MCF 10A (cell line): ENCODE results near the gene SPIN3. TPM values are rescaled to one million over a fixed set of nuclear protein-coding genes. Genes with fewer than 3 reads are reported as not detected.
A peak's percentile ranks its signal among the peaks of the same experiment; 100 is the strongest.
"Not testable (repeated sequence)": the region's sequence is repeated elsewhere in the genome, so short reads cannot be mapped to it uniquely, and the experiment has no call there.

ENCODE experiments used
- BruUV-seq: library from RNA; stranded (reverse); fragments of 400-500 nt; replicated peaks from 2 replicates; lab custom pipeline; 2021; lab: Mats Ljungman, UMichigan
- CTCF ChIA-PET: fragments of 300-600 bp; sonication (Branson Sonifier 250); formaldehyde crosslinking; extraction: SDS; loops from one replicate; lab custom pipeline; 2021; ENCODE audit warnings: antibody characterized with exemption, inconsistent platforms; lab: Yijun Ruan, JAX
- POLR2A ChIA-PET: fragments of 300-600, 350-650 bp; sonication (Branson Sonifier 250); formaldehyde crosslinking; extraction: SDS; loops from one replicate; lab custom pipeline; 2020; ENCODE audit warnings: antibody characterized with exemption, inconsistent platforms; lab: Yijun Ruan, JAX
- DNase-seq: peaks from one replicate; pipeline ENCODE4 v3.0.0-alpha.2; 2018; ENCODE audit not compliant: unreplicated experiment
- H3K27ac Mint-ChIP-seq: one replicate; pipeline ENCODE4 v1.8.0; 2022; ENCODE audit warnings: mild to moderate bottlenecking, low read depth, mixed read lengths; ENCODE audit not compliant: unreplicated experiment
- H3K27me3 Mint-ChIP-seq: one replicate; pipeline ENCODE4 v1.8.0; 2022; ENCODE audit warnings: mixed read lengths; ENCODE audit not compliant: insufficient read depth, unreplicated experiment
- H3K36me3 Mint-ChIP-seq: one replicate; pipeline ENCODE4 v1.8.0; 2022; ENCODE audit warnings: mild to moderate bottlenecking, moderate library complexity, mixed read lengths; ENCODE audit not compliant: insufficient read depth, unreplicated experiment
- H3K4me1 Mint-ChIP-seq: one replicate; pipeline ENCODE4 v1.8.0; 2022; ENCODE audit warnings: mixed read lengths; ENCODE audit not compliant: insufficient read depth, unreplicated experiment
- H3K4me3 Mint-ChIP-seq: one replicate; pipeline ENCODE4 v1.8.0; 2022; ENCODE audit warnings: mild to moderate bottlenecking, moderate library complexity, mixed read lengths; ENCODE audit not compliant: unreplicated experiment
- H3K9me3 Mint-ChIP-seq: one replicate; pipeline ENCODE4 v1.8.0; 2022; ENCODE audit warnings: mixed read lengths; ENCODE audit not compliant: unreplicated experiment
- intact Hi-C: fragments of 100-400 bp; cut with micrococcal nuclease; formaldehyde crosslinking; loops from 2 replicates; pipeline ENCODE4 v1.14.1; 2022
- total RNA-seq: library from RNA; stranded (reverse); gene quantifications from 2 replicates; pipeline ENCODE4 v1.2.3, GENCODE V29; 2022
- TF ChIP-seq, protein P1 (sequence below): fragments of 200-600 bp; IDR thresholded peaks from one replicate; pipeline ENCODE4 v1.8.0; 2022; ENCODE audit warnings: antibody characterized with exemption, mild to moderate bottlenecking; ENCODE audit not compliant: unreplicated experiment

SPIN3 gene
- total RNA-seq, 1 experiment from 2014 or later = 22.5 TPM

DNA sequence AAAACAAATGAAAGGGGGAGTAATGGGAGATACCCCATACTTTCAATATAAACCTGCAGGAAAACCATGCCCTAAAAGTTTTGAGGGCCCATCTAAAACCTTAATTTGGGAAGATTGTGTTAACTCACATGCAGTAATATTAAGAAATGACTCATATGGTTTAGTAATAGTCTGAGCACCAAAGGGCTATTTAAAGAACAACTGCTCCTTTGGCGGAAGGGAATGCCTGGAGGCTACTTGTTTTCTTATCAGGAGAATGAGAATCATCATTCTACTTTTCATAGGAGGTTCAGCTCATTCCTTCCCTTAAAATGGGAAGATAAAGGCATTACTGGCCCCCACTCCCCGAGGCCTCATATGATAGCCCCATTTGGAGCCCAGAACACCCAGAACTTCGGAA is 47.6 kb downstream of the SPIN3 start:
- POLR2A ChIA-PET = no interaction called here
- intact Hi-C loops = no loop called here
- TF ChIP-seq, protein P1, sequence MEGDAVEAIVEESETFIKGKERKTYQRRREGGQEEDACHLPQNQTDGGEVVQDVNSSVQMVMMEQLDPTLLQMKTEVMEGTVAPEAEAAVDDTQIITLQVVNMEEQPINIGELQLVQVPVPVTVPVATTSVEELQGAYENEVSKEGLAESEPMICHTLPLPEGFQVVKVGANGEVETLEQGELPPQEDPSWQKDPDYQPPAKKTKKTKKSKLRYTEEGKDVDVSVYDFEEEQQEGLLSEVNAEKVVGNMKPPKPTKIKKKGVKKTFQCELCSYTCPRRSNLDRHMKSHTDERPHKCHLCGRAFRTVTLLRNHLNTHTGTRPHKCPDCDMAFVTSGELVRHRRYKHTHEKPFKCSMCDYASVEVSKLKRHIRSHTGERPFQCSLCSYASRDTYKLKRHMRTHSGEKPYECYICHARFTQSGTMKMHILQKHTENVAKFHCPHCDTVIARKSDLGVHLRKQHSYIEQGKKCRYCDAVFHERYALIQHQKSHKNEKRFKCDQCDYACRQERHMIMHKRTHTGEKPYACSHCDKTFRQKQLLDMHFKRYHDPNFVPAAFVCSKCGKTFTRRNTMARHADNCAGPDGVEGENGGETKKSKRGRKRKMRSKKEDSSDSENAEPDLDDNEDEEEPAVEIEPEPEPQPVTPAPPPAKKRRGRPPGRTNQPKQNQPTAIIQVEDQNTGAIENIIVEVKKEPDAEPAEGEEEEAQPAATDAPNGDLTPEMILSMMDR = no peak
- H3K27me3 Mint-ChIP-seq = peaks cover 20% of the 10 kb centered on the region
- BruUV-seq = no TSS peak
- H3K36me3 Mint-ChIP-seq = no peaks in the 10 kb centered on the region
- H3K4me1 Mint-ChIP-seq = peaks cover 24% of the 10 kb centered on the region
- DNase-seq = peak; percentile 77
- H3K9me3 Mint-ChIP-seq = no peaks in the 10 kb centered on the region
- CTCF ChIA-PET = interaction anchor here (1.0 kb wide), 1 partner anchor 143 kb away, joined by 4 read pairs; no protein-coding TSS in a partner anchor
- no peak overlapping the region for H3K4me3 Mint-ChIP-seq
- peak overlapping the region; percentile 51 for H3K27ac Mint-ChIP-seq

DNA sequence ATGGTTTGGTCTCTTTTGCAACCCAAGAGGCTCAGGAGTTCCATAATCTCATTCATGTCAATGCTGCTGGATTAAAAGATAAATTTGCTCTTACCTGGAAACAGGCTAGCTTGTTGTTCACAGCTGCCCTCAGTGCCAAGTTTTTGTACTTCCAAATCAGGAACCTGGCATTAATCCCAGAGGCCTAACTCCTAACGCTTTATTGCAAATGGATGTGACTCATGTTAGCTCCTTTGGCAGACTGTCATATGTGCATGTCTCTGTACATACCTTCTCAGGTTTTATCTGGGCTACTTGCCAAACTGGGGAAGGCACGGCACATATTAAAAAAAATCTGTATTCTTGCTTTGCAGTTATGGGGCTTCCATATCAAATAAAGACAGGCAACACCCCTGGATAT is 49.1 kb downstream of the SPIN3 start:
- H3K9me3 Mint-ChIP-seq, CTCF ChIA-PET, intact Hi-C loops, H3K36me3 Mint-ChIP-seq, H3K4me3 Mint-ChIP-seq, BruUV-seq: not testable (repeated sequence)
- POLR2A ChIA-PET = interaction anchor here (0.7 to 1.6 kb wide), 5 partner anchors 15 to 123 kb away, joined by 3 to 4 read pairs (median 3); no protein-coding TSS in a partner anchor
- DNase-seq = peak; percentile 98
- Mint-ChIP-seq H3K27me3 (peaks cover 20% of the 10 kb centered on the region), H3K4me1 (peaks cover 24% of the 10 kb centered on the region), H3K27ac (peak overlapping the region; percentile 51)

DNA sequence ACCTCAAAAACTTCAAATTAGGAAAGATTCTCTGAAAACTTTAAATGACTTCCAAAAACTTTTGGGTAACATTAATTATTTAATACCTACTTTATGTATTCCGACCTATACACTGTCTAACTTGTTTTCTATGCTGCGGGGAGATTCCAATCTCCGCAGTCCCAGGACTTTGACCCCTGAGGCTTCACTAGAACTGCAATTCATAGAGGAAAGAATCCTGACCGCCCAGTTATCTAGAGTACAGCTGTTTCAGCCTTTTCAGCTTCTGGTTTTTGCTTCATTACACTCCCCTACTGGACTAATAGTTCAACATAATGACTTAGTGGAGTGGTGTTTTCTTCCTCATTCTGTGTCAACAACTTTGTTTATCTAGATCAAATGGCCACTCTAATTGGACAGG is 50.1 kb downstream of the SPIN3 start:
- DNase-seq, intact Hi-C loops, H3K4me3 Mint-ChIP-seq, H3K27ac Mint-ChIP-seq, H3K36me3 Mint-ChIP-seq, BruUV-seq, CTCF ChIA-PET: not testable (repeated sequence)
- peaks cover 26% of the 10 kb centered on the region for H3K27me3 Mint-ChIP-seq
- peaks cover 11% of the 10 kb centered on the region for H3K9me3 Mint-ChIP-seq
- H3K4me1 Mint-ChIP-seq = peaks cover 24% of the 10 kb centered on the region
- POLR2A ChIA-PET = interaction anchor here (0.9 to 1.6 kb wide), 2 partner anchors 15 to 122 kb away, joined by 3 to 4 read pairs; no protein-coding TSS in a partner anchor

DNA sequence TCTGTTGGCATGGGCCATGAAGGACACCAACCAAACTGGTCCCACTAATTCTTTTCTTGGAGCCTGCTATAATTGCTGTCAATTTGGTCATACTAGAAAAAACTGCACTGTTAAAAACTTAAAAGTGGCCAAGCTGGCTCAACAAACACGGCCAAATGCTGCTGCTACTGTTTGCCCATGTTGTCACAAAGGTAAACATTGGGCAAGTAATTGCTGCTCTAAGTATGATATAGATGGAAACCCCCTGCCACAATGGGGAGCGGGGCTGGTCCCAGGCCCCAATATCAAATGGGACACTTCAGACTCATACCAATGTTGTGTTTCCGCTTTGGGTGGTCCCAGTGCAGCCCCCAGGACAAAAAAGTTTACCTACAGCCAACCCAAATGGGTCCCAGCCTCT is 52.1 kb downstream of the SPIN3 start:
- ChIA-PET POLR2A (no interaction called here), CTCF (no interaction called here)
- Mint-ChIP-seq H3K4me1 (peaks cover 23% of the 10 kb centered on the region), H3K36me3 (peaks cover 7% of the 10 kb centered on the region), H3K9me3 (peaks cover 13% of the 10 kb centered on the region), H3K4me3 (no peak overlapping the region), H3K27me3 (peaks cover 31% of the 10 kb centered on the region), H3K27ac (no peak overlapping the region)
- TF ChIP-seq, protein P1 = no peak
- DNase-seq = no peak
- intact Hi-C loops = no loop called here
- no TSS peak for BruUV-seq

Other genes with a start within 250 kb of the SPIN3 start
- gene SPIN2B, start 126.0 kb upstream of the SPIN3 start, total RNA-seq = 7.2 and 9.5 TPM in 2 replicates
- gene SPIN2A, start 141.9 kb upstream of the SPIN3 start, total RNA-seq = 0.44 and 0.91 TPM in 2 replicates